ENCODE measurements around the gene ANKRD63. TPM values are rescaled to one million over a fixed set of nuclear protein-coding genes. Genes with fewer than 3 reads are reported as not detected.

The ANKRD63 gene
- total and polyA plus RNA-seq, 9 of the 15 experiments (the other 6 are each of a cell fraction or from before 2014, with no cell fraction given), result 1.3 to 2.0 (median 1.8) TPM; not detected in 6

DNA sequence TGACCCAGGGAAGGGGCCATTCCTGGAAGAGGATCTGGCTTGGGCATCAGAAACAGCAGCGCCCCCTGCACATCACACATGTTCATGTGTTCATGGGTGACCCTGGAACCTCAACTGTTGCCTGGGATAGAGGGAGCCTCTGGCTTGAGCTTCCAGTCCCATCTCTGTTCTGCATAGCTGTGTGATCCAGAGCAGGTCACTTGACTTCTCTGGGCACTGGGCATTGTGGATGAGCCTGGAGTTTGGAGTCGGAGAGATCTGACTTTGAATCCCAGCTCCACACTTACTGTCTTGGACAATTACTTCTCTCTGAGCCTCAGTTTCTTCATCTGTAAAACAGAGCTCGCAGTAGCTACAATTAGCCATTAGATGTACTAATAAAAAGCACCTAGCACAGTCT is 28.4 kb downstream of the ANKRD63 start (continued):
- TF ChIP-seq, protein P1, sequence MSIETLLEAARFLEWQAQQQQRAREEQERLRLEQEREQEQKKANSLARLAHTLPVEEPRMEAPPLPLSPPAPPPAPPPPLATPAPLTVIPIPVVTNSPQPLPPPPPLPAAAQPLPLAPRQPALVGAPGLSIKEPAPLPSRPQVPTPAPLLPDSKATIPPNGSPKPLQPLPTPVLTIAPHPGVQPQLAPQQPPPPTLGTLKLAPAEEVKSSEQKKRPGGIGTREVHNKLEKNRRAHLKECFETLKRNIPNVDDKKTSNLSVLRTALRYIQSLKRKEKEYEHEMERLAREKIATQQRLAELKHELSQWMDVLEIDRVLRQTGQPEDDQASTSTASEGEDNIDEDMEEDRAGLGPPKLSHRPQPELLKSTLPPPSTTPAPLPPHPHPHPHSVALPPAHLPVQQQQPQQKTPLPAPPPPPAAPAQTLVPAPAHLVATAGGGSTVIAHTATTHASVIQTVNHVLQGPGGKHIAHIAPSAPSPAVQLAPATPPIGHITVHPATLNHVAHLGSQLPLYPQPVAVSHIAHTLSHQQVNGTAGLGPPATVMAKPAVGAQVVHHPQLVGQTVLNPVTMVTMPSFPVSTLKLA (conservative IDR thresholded peaks at IDR 0.05), result no peak
- TF ChIP-seq ZFP36 (IDR thresholded peaks at IDR 0.05; ENCODE audit: low read depth, low read length, partially characterized antibody), result peak; percentile 56
- no peak for TF ChIP-seq ZNF165 (CRISPR knock-in tag; IDR thresholded peaks at IDR 0.05; ENCODE audit: borderline replicate concordance)
- TF ChIP-seq, protein P2, sequence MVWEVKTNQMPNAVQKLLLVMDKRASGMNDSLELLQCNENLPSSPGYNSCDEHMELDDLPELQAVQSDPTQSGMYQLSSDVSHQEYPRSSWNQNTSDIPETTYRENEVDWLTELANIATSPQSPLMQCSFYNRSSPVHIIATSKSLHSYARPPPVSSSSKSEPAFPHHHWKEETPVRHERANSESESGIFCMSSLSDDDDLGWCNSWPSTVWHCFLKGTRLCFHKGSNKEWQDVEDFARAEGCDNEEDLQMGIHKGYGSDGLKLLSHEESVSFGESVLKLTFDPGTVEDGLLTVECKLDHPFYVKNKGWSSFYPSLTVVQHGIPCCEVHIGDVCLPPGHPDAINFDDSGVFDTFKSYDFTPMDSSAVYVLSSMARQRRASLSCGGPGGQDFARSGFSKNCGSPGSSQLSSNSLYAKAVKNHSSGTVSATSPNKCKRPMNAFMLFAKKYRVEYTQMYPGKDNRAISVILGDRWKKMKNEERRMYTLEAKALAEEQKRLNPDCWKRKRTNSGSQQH (CRISPR knock-in tag; IDR thresholded peaks at IDR 0.05), result no peak
- no peak for TF ChIP-seq NR4A1 (CRISPR knock-in tag; IDR thresholded peaks at IDR 0.05)
- no peak for TF ChIP-seq NR4A1 (tag; IDR thresholded peaks at IDR 0.05)

DNA sequence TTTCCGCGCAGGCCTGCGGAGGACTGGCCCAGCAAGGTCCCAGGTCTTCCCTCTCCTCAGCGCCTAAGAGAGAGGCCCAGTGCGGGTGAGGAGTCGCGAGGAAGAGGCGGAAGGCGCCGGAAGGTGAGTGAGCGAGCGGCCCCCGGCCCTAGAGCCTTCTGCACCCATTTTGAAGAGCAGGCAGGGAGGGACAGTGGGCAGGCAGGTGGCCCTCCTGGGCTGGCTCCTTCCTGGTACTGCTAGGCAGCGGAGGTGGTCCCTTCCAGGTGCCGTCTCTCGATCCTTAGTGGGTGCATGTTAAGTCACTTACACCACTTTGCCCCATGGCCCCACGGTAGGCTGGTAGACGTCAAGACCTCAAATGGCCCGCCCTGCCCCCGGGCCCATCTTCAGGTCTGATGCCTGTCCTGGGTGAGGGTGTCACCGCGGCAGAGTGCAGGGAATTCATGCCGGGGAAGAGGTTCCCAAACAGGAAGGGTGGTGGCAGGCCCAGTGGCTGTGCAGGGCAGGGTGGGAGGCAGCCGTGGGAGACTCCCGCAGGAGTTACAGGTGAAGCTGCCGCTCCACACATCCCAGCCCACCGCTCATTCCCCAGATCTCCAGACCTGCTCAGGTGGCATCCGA is 29.6 kb downstream of the ANKRD63 start:
- in situ Hi-C loops (cut with MboI), result no loop called here
- peaks cover 9 to 29% of the 10 kb centered on the region in 2 experiments; a peak in 4 of 5 replicates for H3K4me1 ChIP-seq (replicated peaks in 1 of 2; ENCODE audit: control insufficient read depth in 2 of 2, insufficient read depth in 2 of 2, low read length in 2 of 2)
- 0 out of 2 replicates have a peak, but pooled peaks cover 2% of the 10 kb centered on the region for H4K20me1 ChIP-seq (replicated peaks; ENCODE audit: control insufficient read depth, insufficient read depth, low read length)
- ATAC-seq, result no peak
- no peaks in the 10 kb centered on the region for H3K79me2 ChIP-seq (ENCODE audit: control insufficient read depth, insufficient read depth, low read length)
- BruUV-seq (replicated peaks), result no TSS peak
- intact Hi-C loops (cut with micrococcal nuclease), result no loop called here
- WGBS (ENCODE audit: insufficient coverage, low coverage, missing lambda C conversion rate), result 41% methylated on average over 28 of the region's 28 CpGs
- no peak overlapping the region for H3K27ac ChIP-seq (ENCODE audit: extremely low read depth, low read depth, low read length)
- H3K27me3 ChIP-seq (ENCODE audit: control insufficient read depth in 2 of 2, insufficient read depth in 2 of 2, low read length in 2 of 2), result peaks cover 2 to 22% of the 10 kb centered on the region in 2 experiments; a peak in 3 of 5 replicates
- no peaks in the 10 kb centered on the region for H3K36me3 ChIP-seq (ENCODE audit: control insufficient read depth, insufficient read depth, low read length)
- no peak for DNase-seq (ENCODE audit: extremely low read depth in 1 of 4, low spot score in 3 of 4)
- H3K9me1 ChIP-seq (ENCODE audit: control insufficient read depth, insufficient read depth, low read length), result no peaks in the 10 kb centered on the region
- H3K9ac ChIP-seq (ENCODE audit: insufficient read depth in 1 of 2, low read depth in 2 of 2, low read length in 2 of 2), result no peak overlapping the region; a peak in 1 of 4 replicates
- CTCF ChIA-PET (ENCODE audit: low intra/inter-chr PET ratio), result interaction anchor here (0.6 kb wide), 1 partner anchor 640 kb away, joined by 4 read pairs; no protein-coding TSS in a partner anchor
- H3K9me3 ChIP-seq (replicated peaks; ENCODE audit: control insufficient read depth, insufficient read depth, low read depth, low read length), result no peaks in the 10 kb centered on the region
- FAIRE-seq, result no peak
- no peak overlapping the region for H2AFZ ChIP-seq (ENCODE audit: low read depth, low read length)
- POLR2A ChIA-PET, result interaction anchor here (1.4 kb wide), 1 partner anchor 10 kb away, joined by 8 read pairs; no protein-coding TSS in a partner anchor
- H3K4me2 ChIP-seq (ENCODE audit: insufficient read depth, low read length), result no peak overlapping the region
- no peak overlapping the region for H3K4me3 ChIP-seq
- TF ChIP-seq MYBL2 (IDR thresholded peaks at IDR 0.05; ENCODE audit: low read depth) (no peak), MYBL2 (CRISPR knock-in tag; IDR thresholded peaks at IDR 0.05; ENCODE audit: borderline replicate concordance) (no peak), ZSCAN29 (IDR thresholded peaks at IDR 0.05) (no peak), MEF2D (tag; conservative IDR thresholded peaks at IDR 0.05; ENCODE audit: low read depth) (no peak), GABPA (tag; conservative IDR thresholded peaks at IDR 0.05; ENCODE audit: low read depth) (no peak), MAZ (CRISPR knock-in tag; conservative IDR thresholded peaks at IDR 0.05 in 1 of 2, IDR thresholded peaks at IDR 0.05 in 1 of 2) (no peak), KDM2B (CRISPR knock-in tag; IDR thresholded peaks at IDR 0.05) (no peak), XRCC4 (IDR thresholded peaks at IDR 0.05; ENCODE audit: extremely low read depth, insufficient read depth, insufficient read length) (no peak), YY1 (IDR thresholded peaks at IDR 0.05; ENCODE audit: borderline replicate concordance in 1 of 3, control insufficient read depth in 1 of 3, extremely low read depth in 1 of 3, insufficient read depth in 3 of 3, insufficient read length in 1 of 3, insufficient replicate concordance in 2 of 3, low read depth in 1 of 3, low read length in 2 of 3) (no peak)

Measured in K562 (cell line).